Vein endothelial cell (primary cell): ENCODE results near the gene AUNIP. TPM values are rescaled to one million over a fixed set of nuclear protein-coding genes. Genes with fewer than 3 reads are reported as not detected.

Experiments
- small RNA-seq: library from RNA; depleted of rRNA; stranded (forward); fragments of <200 nt; gene quantifications from one replicate; pipeline ENCODE3, GENCODE V24; 2012
- total RNA-seq: library from RNA; depleted of rRNA; stranded (reverse); fragments of >200 nt; gene quantifications from 2 replicates; pipeline ENCODE4 v1.2.3, GENCODE V29; 2012

The AUNIP gene
- total RNA-seq: 2.6 and 4.2 TPM in 2 replicates

GRCh38 chr1:25858906-25859789 is at the start of gene AUNIP:
TSS of gene AUNIP (minus strand) at chr1:25859457. CDS start at chr1:25859357, 100 bp downstream.

DNA sequence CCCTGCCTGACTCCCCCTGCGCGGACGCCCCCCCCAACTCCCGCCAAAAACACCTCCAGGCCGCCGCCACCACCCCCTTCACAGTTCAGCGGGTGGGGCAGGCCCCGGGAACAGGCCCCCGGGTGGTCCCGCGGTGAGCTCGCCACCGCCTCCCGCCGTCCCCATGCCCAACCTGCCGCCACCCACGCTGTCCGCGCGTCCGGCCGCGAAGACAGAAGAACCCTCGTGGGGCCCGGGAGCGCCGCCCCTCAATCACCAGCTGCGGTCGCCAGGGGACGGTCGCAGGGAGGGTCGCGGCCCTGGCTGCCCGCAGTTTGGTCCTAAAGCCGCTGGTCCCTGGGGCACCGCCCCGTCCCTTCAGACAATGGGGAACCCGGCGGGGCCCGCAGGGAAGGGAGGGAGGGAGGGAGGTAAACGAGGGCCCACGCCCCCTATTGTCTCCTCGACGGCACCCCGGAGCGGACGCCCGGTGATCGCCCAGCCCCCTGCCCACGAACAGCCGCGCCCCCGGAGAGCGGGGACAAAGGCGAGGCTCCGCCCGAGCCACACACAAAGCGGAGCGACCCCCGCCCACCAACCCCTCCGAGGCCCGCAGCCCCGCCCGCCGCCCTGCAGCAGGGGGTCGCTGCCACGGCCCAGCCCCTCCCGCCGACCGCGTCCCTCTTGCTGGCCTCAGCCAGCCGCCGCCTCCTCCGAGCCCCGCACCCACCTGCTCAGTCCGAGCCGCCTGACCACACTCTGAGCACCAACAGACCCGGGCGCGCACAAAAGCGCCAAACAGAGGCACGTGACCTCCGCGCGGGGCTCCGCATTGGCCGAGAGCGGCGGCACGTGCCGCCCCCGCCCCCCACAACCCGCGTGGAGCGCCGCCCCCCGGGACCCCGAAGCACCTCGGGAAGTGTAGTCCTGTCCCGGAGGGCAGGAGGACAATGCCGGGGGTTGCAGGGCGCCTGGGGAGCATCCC is 46.7 kb upstream of the AUNIP start, which contains the start of gene STMN1:
TSS of gene STMN1 (minus strand) at position 740 of the 964 bp plus-strand sequence. CDS start 1,743 bp downstream, outside the sequence.

GRCh38 chr1:25875154-25875855 is 16.0 kb upstream of the AUNIP start, which contains the start of gene PAQR7:
TSS of gene PAQR7 (minus strand) at chr1:25875708. CDS start at chr1:25863839, 11,869 bp downstream.

DNA sequence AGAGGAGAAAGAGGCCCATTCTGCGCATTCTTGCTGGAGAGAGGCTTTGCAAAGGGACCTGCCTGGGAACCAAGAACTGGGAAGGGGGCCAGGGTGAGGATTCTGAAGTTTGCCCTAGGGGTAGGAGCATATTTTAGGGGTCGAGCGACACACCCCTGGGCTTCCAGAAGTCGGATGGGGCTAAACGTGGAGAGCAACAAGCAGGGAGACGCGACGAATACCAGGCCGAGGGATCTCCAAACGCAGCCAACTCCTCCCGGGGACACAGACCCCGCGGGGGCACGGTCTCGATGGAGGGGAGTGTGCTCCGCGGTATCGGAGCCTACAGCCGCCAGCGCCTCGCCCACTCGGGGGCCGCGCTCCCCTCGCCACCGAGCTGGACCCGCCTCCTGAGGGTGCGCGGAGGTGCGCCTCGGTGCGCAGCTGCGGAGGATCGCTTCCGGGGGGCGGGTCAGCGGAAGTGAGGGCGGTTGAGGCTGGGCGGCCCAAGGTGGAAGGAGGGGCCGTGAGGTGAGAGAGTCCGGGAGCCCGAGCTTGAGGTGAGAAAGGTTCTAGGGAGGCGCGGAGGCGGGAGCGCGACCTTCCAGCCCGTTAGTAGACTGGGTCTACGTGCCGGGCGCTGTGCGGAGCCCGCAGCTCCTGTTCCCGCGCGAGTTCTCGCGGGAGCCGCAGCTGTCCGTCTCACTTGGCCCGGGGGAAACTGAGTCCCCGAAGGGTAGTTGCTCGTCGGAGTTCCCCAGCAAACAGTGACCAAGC is 39.6 kb downstream of the AUNIP start, which contains the start of gene MTFR1L:
TSS of gene MTFR1L (plus strand) at position 464 of the 756 bp plus-strand sequence. CDS start 3,151 bp downstream, outside the sequence.

GRCh38 chr1:25799935-25800702 is 59.1 kb downstream of the AUNIP start, which contains the start of gene SELENON:
TSS of gene SELENON (plus strand) at chr1:25800193. CDS start at chr1:25800231, 38 bp downstream.

Small RNAs within 50 kb of the gene (small RNA-seq; reads per million reads assigned to genes)
- not detected for gene AL033528.1
- not detected for gene RF00019
- gene SNRPFP2: not detected

Other genes with a start within 250 kb of the AUNIP start
- 4.3 and 6.2 TPM in 2 replicates for gene MAN1C1, start 242.7 kb downstream of the AUNIP start, total RNA-seq
- 80.1 and 95.0 TPM in 2 replicates for gene SELENON, start 59.3 kb downstream of the AUNIP start, total RNA-seq
- 35.0 and 36.9 TPM in 2 replicates for gene MTFR1L, start 39.5 kb downstream of the AUNIP start, total RNA-seq
- 7.0 and 9.8 TPM in 2 replicates for gene PAQR7, start 16.3 kb upstream of the AUNIP start, total RNA-seq
- gene STMN1, start 47.0 kb upstream of the AUNIP start, total RNA-seq: 108 and 124 TPM in 2 replicates
- gene PAFAH2, start 138.6 kb upstream of the AUNIP start, total RNA-seq: 5.3 and 5.6 TPM in 2 replicates
- under 0.01 and 0.10 TPM in 2 replicates for gene EXTL1, start 162.3 kb upstream of the AUNIP start, total RNA-seq
- not detected in 2 replicates for gene SLC30A2, start 186.7 kb upstream of the AUNIP start, total RNA-seq
- not detected in 2 replicates for gene TRIM63, start 208.2 kb upstream of the AUNIP start, total RNA-seq